GM12864 (cell line): ENCODE data around the gene ZIC5.

Source experiments
- DNase-seq: peaks from one replicate; pipeline ENCODE4 v3.0.0-alpha.2; 2011; ENCODE audit warnings: low read depth
- H3K4me3 ChIP-seq: 2 replicates; pipeline ENCODE4 v1.5.1; 2011; ENCODE audit warnings: mild to moderate bottlenecking, low read depth, low read length, control low read depth
- CTCF ChIP-seq: IDR thresholded peaks from 2 replicates; pipeline ENCODE4 v1.5.1; 2011; ENCODE audit warnings: low read depth, mild to moderate bottlenecking, moderate library complexity, low read length, control low read depth, inconsistent platforms; ENCODE audit errors: missing control alignments

Gene ZIC5

DNA sequence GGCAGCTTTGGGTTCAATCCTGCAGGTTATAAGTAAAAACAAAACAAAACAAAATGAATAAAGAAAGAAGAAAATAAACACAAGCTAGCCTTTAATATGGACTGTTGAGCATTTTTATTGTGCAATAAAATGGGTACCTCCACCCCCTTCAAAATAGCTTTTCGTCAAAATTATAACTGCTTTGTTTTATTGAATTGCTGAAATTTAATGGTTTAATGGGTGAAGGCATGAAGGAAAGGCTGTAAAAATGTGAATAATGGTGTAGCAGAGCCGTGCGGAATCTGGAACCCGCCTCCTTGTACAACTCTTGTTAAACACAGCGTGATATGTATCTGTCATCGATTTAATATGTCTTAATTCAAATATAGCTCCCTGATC lies 2.2 kb upstream of the ZIC5 start:
- no peak for DNase-seq
- TF ChIP-seq CTCF: no peak
- no peak overlapping the region for H3K4me3 ChIP-seq

- H3K4me3 ChIP-seq: no peak overlapping the region
- no peak for DNase-seq
- no peak for TF ChIP-seq CTCF
These were observed 1.7 kb upstream of the ZIC5 start for GRCh38 chr13:99973163-99973807.

- H3K4me3 ChIP-seq: no peak overlapping the region
- no peak for DNase-seq
- TF ChIP-seq CTCF: no peak
These were observed 694 bp upstream of the ZIC5 start for GRCh38 chr13:99972190-99972731.

GRCh38 chr13:99970651-99971575 lies 654 bp downstream of the ZIC5 start:
- no peak for DNase-seq
- TF ChIP-seq CTCF: no peak
- H3K4me3 ChIP-seq: peak overlapping the region; percentile 12; the same call in 1 of the 2 replicates

GRCh38 chr13:99969919-99970650 lies 1.5 kb downstream of the ZIC5 start:
- no peak for TF ChIP-seq CTCF
- H3K4me3 ChIP-seq: peak overlapping the region; percentile 15; the same call in 1 of the 2 replicates
- no peak for DNase-seq

DNA sequence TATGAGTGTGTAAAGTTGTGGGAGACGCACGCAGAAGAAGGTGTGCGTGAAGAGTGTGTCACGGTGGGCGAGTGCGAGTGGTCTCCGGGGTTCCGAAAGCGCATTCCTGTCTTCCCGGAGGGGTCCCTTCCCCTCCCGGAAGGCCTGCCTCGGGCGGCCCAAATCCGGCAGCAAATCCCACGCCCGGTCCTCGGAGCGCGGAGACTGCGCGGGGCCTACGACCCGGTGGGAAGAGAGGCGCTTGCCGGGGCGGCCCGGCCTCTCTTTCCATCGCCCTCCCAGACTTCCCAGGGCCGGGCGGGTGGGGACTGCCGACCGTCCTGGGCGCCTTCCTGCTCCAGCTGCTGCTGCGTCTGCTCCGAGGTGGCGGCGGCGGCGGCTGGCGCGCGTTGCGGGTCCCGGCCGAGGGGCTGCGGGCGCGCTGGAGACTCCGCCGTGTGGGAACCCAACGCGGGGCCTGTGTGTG lies 2.1 kb downstream of the ZIC5 start:
- TF ChIP-seq CTCF: no peak
- no peak overlapping the region for H3K4me3 ChIP-seq
- no peak for DNase-seq
